Measurements from ENCODE around the gene RRAD.
"Not testable (repeated sequence)": the region's sequence is repeated elsewhere in the genome, so short reads cannot be mapped to it uniquely, and the experiment has no call there.

RRAD gene

GRCh38 chr16:66944971-66945370, 19.6 kb upstream of the RRAD start:
- not testable (repeated sequence) for H3K4me3 Mint-ChIP-seq, H3K27ac Mint-ChIP-seq, H3K9me3 Mint-ChIP-seq
- H3K4me1 Mint-ChIP-seq (ENCODE audit: low read depth) = peaks cover 16% of the 10 kb centered on the region
- H3K36me3 Mint-ChIP-seq (ENCODE audit: low read depth) = peaks cover 19% of the 10 kb centered on the region
- H3K27me3 Mint-ChIP-seq = peaks cover 20% of the 10 kb centered on the region

GRCh38 chr16:66944054-66944441, 18.7 kb upstream of the RRAD start:
- Mint-ChIP-seq H3K4me3 (no peak overlapping the region), H3K27ac (no peak overlapping the region), H3K9me3 (no peaks in the 10 kb centered on the region), H3K4me1 (ENCODE audit: low read depth) (peaks cover 16% of the 10 kb centered on the region), H3K36me3 (ENCODE audit: low read depth) (peaks cover 22% of the 10 kb centered on the region), H3K27me3 (peaks cover 11% of the 10 kb centered on the region)

DNA sequence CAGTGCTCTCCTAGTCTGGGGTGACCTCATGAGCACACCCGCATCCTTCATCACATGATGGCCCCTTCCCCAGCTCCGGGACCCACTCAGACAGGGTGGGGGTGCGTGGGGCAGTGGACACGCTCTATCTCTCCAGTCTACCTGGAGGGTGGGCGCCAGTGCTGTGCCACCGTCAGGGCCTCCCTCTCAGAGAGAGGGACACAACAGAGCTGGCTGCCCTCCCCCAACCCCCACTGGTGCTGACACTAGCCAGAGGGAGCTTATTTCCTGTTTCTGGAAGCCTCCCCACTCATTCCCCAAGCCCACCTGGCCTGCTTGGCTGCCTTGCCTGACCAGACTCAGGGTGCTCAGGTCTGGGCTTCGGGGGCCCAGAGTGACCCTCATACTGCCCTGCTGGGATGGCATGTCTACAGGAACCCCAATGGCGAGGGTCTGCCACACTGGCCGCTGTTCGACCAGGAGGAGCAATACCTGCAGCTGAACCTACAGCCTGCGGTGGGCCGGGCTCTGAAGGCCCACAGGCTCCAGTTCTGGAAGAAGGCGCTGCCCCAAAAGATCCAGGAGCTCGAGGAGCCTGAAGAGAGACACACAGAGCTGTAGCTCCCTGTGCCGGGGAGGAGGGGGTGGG, 18.2 kb upstream of the RRAD start:
- H3K4me3 Mint-ChIP-seq = no peak overlapping the region
- H3K27me3 Mint-ChIP-seq = peaks cover 6% of the 10 kb centered on the region
- H3K27ac Mint-ChIP-seq = no peak overlapping the region
- peaks cover 22% of the 10 kb centered on the region for H3K36me3 Mint-ChIP-seq (ENCODE audit: low read depth)
- no peaks in the 10 kb centered on the region for H3K9me3 Mint-ChIP-seq
- H3K4me1 Mint-ChIP-seq (ENCODE audit: low read depth) = peaks cover 13% of the 10 kb centered on the region

- H3K27me3 Mint-ChIP-seq = no peaks in the 10 kb centered on the region
- peaks cover 22% of the 10 kb centered on the region for H3K36me3 Mint-ChIP-seq (ENCODE audit: low read depth)
- no peaks in the 10 kb centered on the region for H3K9me3 Mint-ChIP-seq
- H3K4me3 Mint-ChIP-seq = no peak overlapping the region
- H3K4me1 Mint-ChIP-seq (ENCODE audit: low read depth) = peaks cover 8% of the 10 kb centered on the region
- H3K27ac Mint-ChIP-seq = no peak overlapping the region
Measured at GRCh38 chr16:66942981-66943380, 17.6 kb upstream of the RRAD start.

- peaks cover 16% of the 10 kb centered on the region for H3K4me1 Mint-ChIP-seq (ENCODE audit: low read depth)
- no peaks in the 10 kb centered on the region for H3K9me3 Mint-ChIP-seq
- no peak overlapping the region for H3K4me3 Mint-ChIP-seq
- H3K36me3 Mint-ChIP-seq (ENCODE audit: low read depth) = peaks cover 30% of the 10 kb centered on the region
- no peaks in the 10 kb centered on the region for H3K27me3 Mint-ChIP-seq
- no peak overlapping the region for H3K27ac Mint-ChIP-seq
Measured at GRCh38 chr16:66940236-66940635, 14.9 kb upstream of the RRAD start.

DNA sequence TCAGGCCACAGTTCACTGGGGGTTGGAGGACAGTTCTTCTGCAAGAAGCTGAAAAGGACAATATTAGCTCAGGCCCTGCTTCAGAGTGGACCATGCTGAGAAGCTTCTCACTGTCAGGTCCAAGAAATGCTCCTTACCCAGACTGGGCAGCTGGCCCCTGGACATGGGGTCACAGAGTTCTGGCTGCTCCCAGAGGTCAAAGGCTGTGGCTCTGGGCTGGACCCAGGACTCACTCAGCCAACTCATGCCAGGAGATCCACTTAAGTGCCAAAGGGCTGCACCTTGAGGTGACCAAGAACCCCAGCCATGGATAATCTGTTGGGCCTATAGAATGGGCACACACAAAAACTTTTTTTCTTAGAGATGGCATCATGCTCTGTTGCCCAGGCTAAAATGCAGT, 14.0 kb upstream of the RRAD start:
- Mint-ChIP-seq H3K4me3 (no peak overlapping the region), H3K27me3 (no peaks in the 10 kb centered on the region), H3K27ac (no peak overlapping the region), H3K4me1 (ENCODE audit: low read depth) (peaks cover 19% of the 10 kb centered on the region), H3K36me3 (ENCODE audit: low read depth) (peaks cover 30% of the 10 kb centered on the region), H3K9me3 (no peaks in the 10 kb centered on the region)

GRCh38 chr16:66937725-66938337, 12.5 kb upstream of the RRAD start:
- Mint-ChIP-seq H3K9me3 (no peaks in the 10 kb centered on the region), H3K4me1 (ENCODE audit: low read depth) (peaks cover 34% of the 10 kb centered on the region), H3K4me3 (no peak overlapping the region), H3K27me3 (no peaks in the 10 kb centered on the region), H3K27ac (no peak overlapping the region), H3K36me3 (ENCODE audit: low read depth) (peaks cover 36% of the 10 kb centered on the region)

DNA sequence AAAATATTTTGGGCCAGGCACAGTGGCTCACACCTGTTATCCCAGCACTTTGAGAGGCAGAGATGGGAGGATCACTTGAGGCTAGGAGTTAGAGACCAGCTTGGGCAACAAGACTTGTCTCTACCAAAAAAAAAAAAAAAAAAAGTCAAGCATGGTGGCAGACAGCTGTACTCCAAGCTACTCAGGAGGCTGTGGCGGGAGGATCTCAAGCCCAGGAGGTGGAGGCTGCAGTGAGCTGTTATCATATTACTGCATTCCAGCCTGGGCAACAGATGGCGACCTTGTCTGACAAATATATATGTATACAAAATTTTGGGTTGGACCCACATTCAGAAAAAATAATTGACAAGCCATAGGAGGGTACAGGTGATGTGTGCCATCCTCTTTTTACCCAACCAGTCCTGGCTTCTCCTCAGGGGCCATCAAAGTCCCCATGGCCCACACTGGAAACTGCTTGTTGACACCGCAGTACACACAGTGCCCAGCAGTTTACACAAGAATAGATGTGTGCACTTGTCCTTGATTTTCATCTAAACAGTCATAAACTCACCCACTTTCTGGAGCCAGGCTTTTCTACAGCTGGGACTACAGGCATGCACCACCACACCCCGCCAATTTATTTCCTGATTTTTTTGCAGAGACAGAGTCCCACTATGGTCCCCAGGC, 11.7 kb upstream of the RRAD start:
- peaks cover 36% of the 10 kb centered on the region for H3K36me3 Mint-ChIP-seq (ENCODE audit: low read depth)

DNA sequence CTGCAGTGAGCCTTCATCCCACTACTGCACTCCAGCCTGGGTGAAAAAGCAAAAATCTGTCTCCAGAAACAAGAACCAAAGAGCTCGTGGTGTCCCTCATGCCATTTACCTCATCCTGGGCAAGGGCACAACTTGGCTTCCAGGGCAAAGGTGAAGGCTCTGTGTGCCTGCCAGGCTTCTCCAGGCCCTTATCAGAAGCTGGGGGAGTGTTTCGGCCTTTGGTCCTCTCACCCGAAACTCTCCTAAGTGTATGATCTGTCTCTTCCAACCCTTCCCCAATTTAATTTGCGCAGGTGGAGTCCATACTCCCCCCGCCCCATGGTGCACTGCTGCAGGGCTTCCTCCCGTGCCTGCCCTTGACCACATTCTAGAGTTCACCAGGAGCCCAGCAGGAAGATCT, 11.1 kb upstream of the RRAD start:
- peaks cover 47% of the 10 kb centered on the region for H3K4me1 Mint-ChIP-seq (ENCODE audit: low read depth)
- no peaks in the 10 kb centered on the region for H3K9me3 Mint-ChIP-seq
- H3K4me3 Mint-ChIP-seq = peak overlapping the region; percentile 60
- peak overlapping the region; percentile 61 for H3K27ac Mint-ChIP-seq
- no peaks in the 10 kb centered on the region for H3K27me3 Mint-ChIP-seq
- peaks cover 38% of the 10 kb centered on the region for H3K36me3 Mint-ChIP-seq (ENCODE audit: low read depth)

More for the DNA sequence above, 11.7 kb upstream of the RRAD start:
- H3K27me3 Mint-ChIP-seq = no peaks in the 10 kb centered on the region
- no peaks in the 10 kb centered on the region for H3K9me3 Mint-ChIP-seq
- H3K27ac Mint-ChIP-seq = peak overlapping the region; percentile 61
- peaks cover 42% of the 10 kb centered on the region for H3K4me1 Mint-ChIP-seq (ENCODE audit: low read depth)
- peak overlapping the region; percentile 60 for H3K4me3 Mint-ChIP-seq

GRCh38 chr16:66935314-66936011, 10.1 kb upstream of the RRAD start, which contains the start of gene CES2:
TSS of gene CES2 (plus strand) at chr16:66935516. CDS start at chr16:66935636, 120 bp downstream.
- H3K27me3 Mint-ChIP-seq = no peaks in the 10 kb centered on the region
- H3K27ac Mint-ChIP-seq = peak within 1 kb of the TSS; percentile 94
- H3K9me3 Mint-ChIP-seq = no peaks in the 10 kb centered on the region
- H3K4me3 Mint-ChIP-seq = peak within 1 kb of the TSS; percentile 91
- H3K36me3 Mint-ChIP-seq (ENCODE audit: low read depth) = peaks cover 38% of the 10 kb centered on the region
- peaks cover 47% of the 10 kb centered on the region for H3K4me1 Mint-ChIP-seq (ENCODE audit: low read depth)

DNA sequence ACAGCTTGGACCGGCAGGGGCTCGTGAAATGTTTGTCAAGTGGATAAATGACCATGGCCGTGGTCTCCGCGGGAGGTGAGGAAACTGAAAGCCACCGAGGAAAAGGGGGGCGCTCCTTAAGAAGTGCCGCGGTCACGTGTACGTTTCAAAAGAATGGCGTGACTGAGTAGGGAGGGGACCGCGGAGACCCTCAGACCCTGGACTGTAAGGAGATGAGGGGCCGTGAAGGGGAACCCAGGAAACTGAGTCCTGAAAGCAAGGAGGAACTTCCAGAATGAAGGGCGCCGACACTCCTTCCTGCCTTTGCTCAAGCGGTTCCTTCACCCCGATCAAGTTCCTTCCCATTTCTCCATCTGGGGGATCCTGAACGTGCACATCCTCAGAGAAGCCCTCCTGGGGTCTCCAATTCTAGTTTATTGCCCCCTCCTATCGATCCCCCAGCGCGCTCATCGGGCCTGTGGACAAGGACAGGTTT, 9.5 kb upstream of the RRAD start:
- H3K27me3 Mint-ChIP-seq = not testable (repeated sequence)
- H3K36me3 Mint-ChIP-seq (ENCODE audit: low read depth) = peaks cover 36% of the 10 kb centered on the region
- peaks cover 47% of the 10 kb centered on the region for H3K4me1 Mint-ChIP-seq (ENCODE audit: low read depth)

GRCh38 chr16:66934138-66934838, 9.0 kb upstream of the RRAD start, which contains the start of gene CIAO2B:
TSS of gene CIAO2B (minus strand) at chr16:66934402. CDS start at chr16:66934364, 38 bp downstream.
- no peaks in the 10 kb centered on the region for H3K9me3 Mint-ChIP-seq
- H3K27me3 Mint-ChIP-seq = no peaks in the 10 kb centered on the region
- peak within 1 kb of the TSS; percentile 94 for H3K27ac Mint-ChIP-seq
- H3K4me1 Mint-ChIP-seq (ENCODE audit: low read depth) = peaks cover 47% of the 10 kb centered on the region
- peak within 1 kb of the TSS; percentile 91 for H3K4me3 Mint-ChIP-seq
- H3K36me3 Mint-ChIP-seq (ENCODE audit: low read depth) = peaks cover 33% of the 10 kb centered on the region

More for the DNA sequence above, 9.5 kb upstream of the RRAD start:
- not testable (repeated sequence) for H3K9me3 Mint-ChIP-seq
- Mint-ChIP-seq H3K27ac (peak overlapping the region; percentile 94), H3K4me3 (peak overlapping the region; percentile 91)

DNA sequence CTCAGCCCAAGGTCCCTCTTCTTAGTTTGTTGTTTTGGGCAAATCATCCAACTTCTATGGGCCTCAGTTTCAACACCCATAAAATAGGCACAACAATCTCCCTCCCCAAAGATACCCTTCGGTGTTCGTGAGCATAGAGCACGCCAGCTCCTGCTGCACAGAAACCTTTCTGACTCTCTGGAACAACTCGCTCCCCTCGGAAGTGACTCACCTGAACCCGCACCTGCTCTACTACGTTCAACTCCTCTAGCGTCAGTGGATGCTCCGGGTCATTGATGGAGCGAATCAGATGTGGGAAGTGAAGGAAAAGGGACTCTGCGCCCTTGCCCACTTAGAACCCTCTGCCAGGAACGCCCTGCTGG, 8.4 kb upstream of the RRAD start:
- Mint-ChIP-seq H3K9me3 (no peaks in the 10 kb centered on the region), H3K27me3 (no peaks in the 10 kb centered on the region), H3K36me3 (ENCODE audit: low read depth) (peaks cover 33% of the 10 kb centered on the region), H3K27ac (peak overlapping the region; percentile 94), H3K4me1 (ENCODE audit: low read depth) (peaks cover 47% of the 10 kb centered on the region), H3K4me3 (peak overlapping the region; percentile 91)

DNA sequence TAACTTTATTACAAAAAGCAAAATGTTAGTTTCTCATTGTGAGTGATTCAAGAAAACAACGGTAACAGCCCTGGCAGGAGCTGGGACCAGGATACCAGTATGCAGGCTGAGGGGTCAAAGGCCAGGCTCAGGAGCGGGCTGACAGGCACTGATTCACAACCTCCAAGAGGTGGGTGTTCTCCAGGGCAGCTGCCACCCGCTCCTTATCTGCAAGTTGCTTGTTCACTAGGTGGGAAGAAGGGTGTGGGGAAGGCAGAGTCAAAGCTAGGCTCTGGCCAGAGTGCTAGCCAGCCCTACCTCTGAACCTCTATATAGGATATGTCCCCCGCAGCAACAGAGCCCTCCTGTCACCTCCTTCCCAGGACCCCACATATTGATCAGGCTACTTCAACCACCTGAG, 6.7 kb upstream of the RRAD start:
- H3K9me3 Mint-ChIP-seq = no peaks in the 10 kb centered on the region
- H3K27me3 Mint-ChIP-seq = no peaks in the 10 kb centered on the region
- peaks cover 58% of the 10 kb centered on the region for H3K4me1 Mint-ChIP-seq (ENCODE audit: low read depth)
- H3K27ac Mint-ChIP-seq = peak overlapping the region; percentile 40
- peaks cover 33% of the 10 kb centered on the region for H3K36me3 Mint-ChIP-seq (ENCODE audit: low read depth)
- H3K4me3 Mint-ChIP-seq = peak overlapping the region; percentile 91
